Progenitor cell of endocrine pancreas (in vitro differentiated cells): ENCODE measurements around the gene SLIT3. TPM values are rescaled to one million over a fixed set of nuclear protein-coding genes. Genes with fewer than 3 reads are reported as not detected.
"Not testable (repeated sequence)": the region's sequence is repeated elsewhere in the genome, so short reads cannot be mapped to it uniquely, and the experiment has no call there.

Experiments used
- DNase-seq: peaks from one replicate; pipeline ENCODE4 v3.0.0; 2021; ENCODE audit warnings: low spot score; ENCODE audit not compliant: unreplicated experiment
- H3K27ac Mint-ChIP-seq: 2 replicates; pipeline ENCODE4 v1.8.0; 2021; ENCODE audit warnings: mild to moderate bottlenecking, moderate library complexity, mixed read lengths
- H3K27me3 Mint-ChIP-seq: 2 replicates; pipeline ENCODE4 v1.8.0; 2021; ENCODE audit warnings: mixed read lengths
- H3K36me3 Mint-ChIP-seq: 2 replicates; pipeline ENCODE4 v1.8.0; 2022; ENCODE audit warnings: mixed read lengths; ENCODE audit not compliant: insufficient read depth
- H3K4me1 Mint-ChIP-seq: 2 replicates; pipeline ENCODE4 v1.8.0; 2021; ENCODE audit warnings: low read depth, mixed read lengths
- H3K4me3 Mint-ChIP-seq: 2 replicates; pipeline ENCODE4 v1.8.0; 2021; ENCODE audit warnings: low read depth, mild to moderate bottlenecking, moderate library complexity, mixed read lengths
- H3K9me3 Mint-ChIP-seq: 2 replicates; pipeline ENCODE4 v1.8.0; 2021; ENCODE audit warnings: low read depth, mixed read lengths
- CTCF ChIP-seq: fragments of 200-600 bp; sonication (generic); IDR thresholded peaks from one replicate; pipeline ENCODE4 v1.5.0; 2021; ENCODE audit warnings: antibody characterized with exemption, mild to moderate bottlenecking; ENCODE audit not compliant: unreplicated experiment
- total RNA-seq: library from RNA; stranded (reverse); gene quantifications from 2 replicates; pipeline ENCODE4 v1.2.1, GENCODE V29; 2021

SLIT3 gene
- total RNA-seq, 1 donor from 2014 or later = 18.8 TPM

- Mint-ChIP-seq H3K9me3 (peaks cover 3% of the 10 kb centered on the region), H3K4me3 (no peak overlapping the region)
- TF ChIP-seq CTCF = no peak
Observed at GRCh38 chr5:168642019-168642418, 658.9 kb downstream of the SLIT3 start.

GRCh38 chr5:168638846-168639245, 662.1 kb downstream of the SLIT3 start:
- not testable (repeated sequence) for H3K9me3 Mint-ChIP-seq, H3K4me3 Mint-ChIP-seq, H3K36me3 Mint-ChIP-seq, DNase-seq, H3K27me3 Mint-ChIP-seq, H3K4me1 Mint-ChIP-seq, H3K27ac Mint-ChIP-seq

More at GRCh38 chr5:168642019-168642418, 658.9 kb downstream of the SLIT3 start:
- Mint-ChIP-seq H3K27ac (no peak overlapping the region), H3K4me1 (no peaks in the 10 kb centered on the region), H3K36me3 (peaks cover 4% of the 10 kb centered on the region), H3K27me3 (no peaks in the 10 kb centered on the region)
- no peak for DNase-seq

- no peaks in the 10 kb centered on the region for H3K4me1 Mint-ChIP-seq
- no peak overlapping the region for H3K4me3 Mint-ChIP-seq
- DNase-seq = no peak
- H3K27me3 Mint-ChIP-seq = peaks cover 2% of the 10 kb centered on the region
- H3K9me3 Mint-ChIP-seq = no peaks in the 10 kb centered on the region
- H3K36me3 Mint-ChIP-seq = no peaks in the 10 kb centered on the region
- H3K27ac Mint-ChIP-seq = no peak overlapping the region
- TF ChIP-seq CTCF = no peak
Observed at GRCh38 chr5:168637793-168638192, 663.1 kb downstream of the SLIT3 start.

GRCh38 chr5:168637281-168637680, 663.7 kb downstream of the SLIT3 start:
- Mint-ChIP-seq H3K9me3 (no peaks in the 10 kb centered on the region), H3K27me3 (peaks cover 2% of the 10 kb centered on the region), H3K27ac (no peak overlapping the region), H3K36me3 (no peaks in the 10 kb centered on the region), H3K4me1 (no peaks in the 10 kb centered on the region), H3K4me3 (no peak overlapping the region)
- DNase-seq = no peak
- no peak for TF ChIP-seq CTCF

GRCh38 chr5:168630958-168631357, 670.0 kb downstream of the SLIT3 start:
- H3K9me3 Mint-ChIP-seq = peaks cover 13% of the 10 kb centered on the region
- not testable (repeated sequence) for H3K27ac Mint-ChIP-seq, H3K4me1 Mint-ChIP-seq, DNase-seq, H3K4me3 Mint-ChIP-seq, H3K36me3 Mint-ChIP-seq
- H3K27me3 Mint-ChIP-seq = peaks cover 12% of the 10 kb centered on the region

GRCh38 chr5:168624850-168625364, 676.0 kb downstream of the SLIT3 start:
- Mint-ChIP-seq H3K9me3 (no peaks in the 10 kb centered on the region), H3K27ac (no peak overlapping the region), H3K4me1 (peaks cover 6% of the 10 kb centered on the region), H3K36me3 (no peaks in the 10 kb centered on the region), H3K27me3 (peaks cover 3% of the 10 kb centered on the region), H3K4me3 (no peak overlapping the region)
- no peak for DNase-seq
- TF ChIP-seq CTCF = no peak
